Activated naive CD8-positive, alpha-beta T cell (primary cell): Measurements from ENCODE around the gene FMNL2.

Experiments
- H3K27ac Mint-ChIP-seq: one replicate; pipeline ENCODE4 v1.8.0; 2021; ENCODE audit warnings: mixed read lengths
- H3K27me3 Mint-ChIP-seq: one replicate; pipeline ENCODE4 v1.8.0; 2021; ENCODE audit warnings: mixed read lengths
- H3K36me3 Mint-ChIP-seq: one replicate; pipeline ENCODE4 v1.8.0; 2021; ENCODE audit warnings: mixed read lengths
- H3K4me1 Mint-ChIP-seq: one replicate; pipeline ENCODE4 v1.8.0; 2021; ENCODE audit warnings: low read depth, mixed read lengths
- H3K4me3 Mint-ChIP-seq: one replicate; pipeline ENCODE4 v1.8.0; 2021; ENCODE audit warnings: mild to moderate bottlenecking, mixed read lengths
- H3K9me3 Mint-ChIP-seq: one replicate; pipeline ENCODE4 v1.8.0; 2021; ENCODE audit warnings: low read depth, mixed read lengths

FMNL2 gene

DNA sequence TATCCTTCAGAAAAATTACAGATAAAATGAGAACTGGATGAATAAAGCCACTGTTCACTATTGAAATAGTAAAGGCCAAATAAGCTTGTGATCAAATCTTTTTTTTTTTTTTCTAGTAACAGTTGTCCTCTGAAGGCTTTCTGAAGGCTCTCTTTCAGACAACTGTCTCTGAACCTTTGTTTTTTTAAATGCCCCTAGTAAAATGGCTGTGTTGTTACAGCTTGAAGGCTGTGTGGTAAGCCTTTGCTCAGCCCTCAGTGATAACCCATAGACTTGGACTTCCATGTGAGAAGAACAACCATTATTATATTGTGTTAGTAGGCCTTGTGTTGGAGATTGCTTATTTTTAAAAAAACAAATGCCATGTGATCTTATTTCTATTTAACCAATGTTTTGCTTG, 17.6 kb downstream of the FMNL2 start:
- H3K36me3 Mint-ChIP-seq: no peaks in the 10 kb centered on the region
- no peak overlapping the region for H3K4me3 Mint-ChIP-seq
- H3K27ac Mint-ChIP-seq: no peak overlapping the region

DNA sequence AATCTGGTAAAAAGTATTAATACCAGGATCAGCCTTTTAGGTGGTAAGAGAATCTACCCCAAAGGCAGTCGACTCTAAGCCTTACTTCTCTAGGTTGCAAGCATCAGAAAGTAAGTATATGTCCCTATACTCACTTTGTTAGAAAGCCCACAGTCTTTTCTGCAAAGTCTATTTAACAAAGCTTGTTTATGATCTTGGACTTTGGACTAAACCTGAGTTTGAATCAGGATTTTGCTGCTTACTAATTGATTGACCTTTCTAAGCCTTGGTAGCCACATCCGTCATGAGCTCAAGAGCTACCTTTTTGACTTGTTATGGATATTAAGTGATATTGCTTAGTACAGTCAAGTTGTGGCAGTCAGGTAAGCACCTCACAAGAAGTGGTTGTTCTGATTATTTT, 18.4 kb downstream of the FMNL2 start:
- Mint-ChIP-seq H3K9me3 (no peaks in the 10 kb centered on the region), H3K36me3 (no peaks in the 10 kb centered on the region), H3K27ac (no peak overlapping the region), H3K4me1 (no peaks in the 10 kb centered on the region), H3K27me3 (no peaks in the 10 kb centered on the region), H3K4me3 (no peak overlapping the region)

More for the DNA sequence above, 17.6 kb downstream of the FMNL2 start:
- Mint-ChIP-seq H3K4me1 (no peaks in the 10 kb centered on the region), H3K9me3 (no peaks in the 10 kb centered on the region), H3K27me3 (no peaks in the 10 kb centered on the region)

DNA sequence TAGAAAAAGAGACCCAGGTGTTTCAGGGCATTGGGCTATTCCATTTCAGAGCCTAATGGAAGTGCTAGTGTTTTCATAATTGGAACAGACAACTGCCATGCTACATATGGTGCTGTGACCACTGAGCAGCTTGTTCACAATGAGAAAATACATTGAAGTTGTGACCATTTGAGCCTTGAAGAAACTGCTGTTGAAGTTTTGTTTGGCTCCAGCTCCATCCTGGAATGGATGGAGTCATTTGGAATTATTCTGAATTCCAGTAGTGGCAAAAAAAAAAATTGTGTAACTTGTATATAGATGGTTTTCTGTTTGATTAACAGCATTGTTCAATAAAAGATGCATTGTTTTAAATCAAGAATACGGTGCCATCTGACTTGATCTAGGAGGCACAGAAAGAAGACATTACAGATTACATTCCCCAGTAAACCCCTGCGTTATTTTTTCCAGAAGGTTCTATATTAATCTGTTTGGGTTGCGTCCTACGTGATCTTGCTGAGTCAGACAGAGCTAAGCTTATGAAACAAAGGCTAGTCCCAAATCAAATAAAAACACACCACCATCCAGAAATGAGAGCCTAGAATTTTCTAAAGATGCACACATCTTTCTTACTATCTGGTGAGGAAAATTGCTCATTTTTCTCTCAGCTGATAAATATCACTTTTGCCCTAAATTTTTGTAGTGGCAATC, 19.2 kb downstream of the FMNL2 start:
- H3K4me3 Mint-ChIP-seq: no peak overlapping the region
- H3K27me3 Mint-ChIP-seq: no peaks in the 10 kb centered on the region
- no peaks in the 10 kb centered on the region for H3K9me3 Mint-ChIP-seq
- no peaks in the 10 kb centered on the region for H3K4me1 Mint-ChIP-seq
- H3K27ac Mint-ChIP-seq: no peak overlapping the region
- no peaks in the 10 kb centered on the region for H3K36me3 Mint-ChIP-seq

DNA sequence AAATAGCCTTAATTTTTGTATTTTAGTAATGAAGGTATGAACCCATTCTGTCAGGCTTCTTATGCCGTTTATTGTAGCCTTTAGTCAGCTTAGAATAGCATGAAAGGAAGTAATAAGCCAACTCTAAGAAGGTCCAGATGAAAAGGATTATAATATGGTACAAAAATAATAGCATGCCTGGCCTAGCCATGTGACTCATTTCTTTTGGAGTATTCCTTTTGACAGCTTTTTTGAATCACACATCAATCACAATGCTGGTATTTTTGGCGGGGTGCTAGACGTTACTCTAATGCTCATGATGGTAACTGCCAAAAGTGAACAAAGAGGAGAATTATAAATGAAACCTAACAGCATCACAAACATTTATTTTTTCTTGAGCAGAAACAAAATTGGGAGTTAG, 19.9 kb downstream of the FMNL2 start:
- H3K27me3 Mint-ChIP-seq: no peaks in the 10 kb centered on the region
- no peaks in the 10 kb centered on the region for H3K4me1 Mint-ChIP-seq
- no peak overlapping the region for H3K27ac Mint-ChIP-seq
- no peak overlapping the region for H3K4me3 Mint-ChIP-seq
- no peaks in the 10 kb centered on the region for H3K9me3 Mint-ChIP-seq
- no peaks in the 10 kb centered on the region for H3K36me3 Mint-ChIP-seq

DNA sequence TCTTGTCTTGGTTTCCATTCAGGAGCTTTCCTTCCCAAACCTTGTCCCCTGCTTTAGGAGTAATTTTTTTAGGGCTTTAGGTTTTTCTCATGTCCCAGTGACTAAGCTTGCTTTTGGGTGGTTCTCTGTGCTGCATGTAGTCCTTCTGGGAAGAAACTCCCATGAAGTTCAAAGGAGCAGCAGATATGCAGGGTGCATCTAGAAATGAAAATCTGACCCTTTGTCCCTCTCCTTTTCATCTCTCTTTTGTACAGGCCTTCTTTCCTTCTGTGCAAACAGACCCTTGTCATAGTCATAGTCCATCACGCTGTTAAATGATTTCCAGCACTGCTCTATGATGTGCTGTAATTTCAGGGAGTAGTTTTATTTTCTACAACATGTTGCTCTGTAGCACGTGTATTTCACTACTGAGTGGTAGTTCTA, 20.4 kb downstream of the FMNL2 start:
- Mint-ChIP-seq H3K36me3 (no peaks in the 10 kb centered on the region), H3K9me3 (no peaks in the 10 kb centered on the region), H3K27me3 (no peaks in the 10 kb centered on the region), H3K27ac (no peak overlapping the region), H3K4me3 (no peak overlapping the region), H3K4me1 (no peaks in the 10 kb centered on the region)

DNA sequence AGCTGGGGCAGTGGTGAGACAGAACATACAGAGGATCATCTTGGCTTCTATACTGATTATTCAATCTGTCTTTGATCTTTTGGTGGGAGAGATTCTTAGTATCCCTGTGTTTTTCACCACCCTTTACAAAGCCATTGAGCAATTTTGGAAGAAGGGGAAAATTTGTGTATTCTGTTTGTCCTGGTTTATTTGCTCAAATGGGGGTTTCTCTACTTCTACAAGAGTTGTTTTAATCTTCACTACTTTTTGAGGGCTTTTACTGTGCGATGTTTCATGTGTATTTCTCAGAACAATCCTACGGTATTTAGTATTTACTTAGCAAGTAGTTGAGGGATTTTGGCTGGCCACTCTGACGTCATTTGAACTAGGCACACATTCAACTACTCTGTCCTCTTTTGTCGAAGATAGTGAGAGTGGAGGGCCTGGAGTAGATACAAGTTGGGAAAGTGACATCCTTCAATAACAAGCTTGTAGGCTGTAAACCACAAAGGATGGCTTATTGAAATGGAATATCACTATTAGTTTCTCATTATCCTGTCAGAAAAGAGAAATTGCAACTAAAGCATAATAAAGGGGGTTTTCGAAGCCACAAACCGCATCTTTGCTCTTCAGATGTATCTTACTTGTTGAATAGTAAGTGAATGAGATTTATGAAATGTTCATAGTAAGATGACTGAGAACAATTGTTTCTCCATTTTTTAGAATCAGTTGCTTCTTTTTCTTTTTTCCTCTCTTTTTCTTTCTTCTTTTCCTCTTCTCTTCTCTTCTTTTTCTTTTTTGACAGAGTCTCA, 24.8 kb downstream of the FMNL2 start:
- Mint-ChIP-seq H3K9me3 (no peaks in the 10 kb centered on the region), H3K27ac (no peak overlapping the region), H3K4me3 (no peak overlapping the region), H3K36me3 (no peaks in the 10 kb centered on the region), H3K4me1 (no peaks in the 10 kb centered on the region), H3K27me3 (peaks cover 2% of the 10 kb centered on the region)

DNA sequence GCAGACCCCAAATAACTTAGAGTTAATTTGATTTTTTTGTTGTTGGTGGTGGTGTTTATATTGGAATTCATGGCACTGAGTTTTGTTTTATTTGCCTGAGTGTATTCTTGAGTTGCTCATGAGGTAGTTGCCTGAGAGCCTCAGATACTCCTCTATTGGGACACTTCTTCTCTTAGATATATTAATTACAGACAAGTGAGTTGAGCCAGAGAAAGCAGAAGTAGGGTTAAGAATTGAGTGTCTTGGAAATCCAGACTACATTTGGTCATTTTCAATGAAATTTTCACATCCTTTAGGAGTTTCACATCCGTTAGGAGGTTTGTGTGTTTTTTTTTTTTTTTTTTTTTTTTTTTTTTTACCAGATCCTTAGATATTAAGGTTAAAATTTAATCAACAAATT, 29.0 kb downstream of the FMNL2 start:
- Mint-ChIP-seq H3K9me3 (no peaks in the 10 kb centered on the region), H3K27ac (no peak overlapping the region), H3K27me3 (peaks cover 12% of the 10 kb centered on the region), H3K36me3 (no peaks in the 10 kb centered on the region), H3K4me3 (no peak overlapping the region), H3K4me1 (no peaks in the 10 kb centered on the region)

DNA sequence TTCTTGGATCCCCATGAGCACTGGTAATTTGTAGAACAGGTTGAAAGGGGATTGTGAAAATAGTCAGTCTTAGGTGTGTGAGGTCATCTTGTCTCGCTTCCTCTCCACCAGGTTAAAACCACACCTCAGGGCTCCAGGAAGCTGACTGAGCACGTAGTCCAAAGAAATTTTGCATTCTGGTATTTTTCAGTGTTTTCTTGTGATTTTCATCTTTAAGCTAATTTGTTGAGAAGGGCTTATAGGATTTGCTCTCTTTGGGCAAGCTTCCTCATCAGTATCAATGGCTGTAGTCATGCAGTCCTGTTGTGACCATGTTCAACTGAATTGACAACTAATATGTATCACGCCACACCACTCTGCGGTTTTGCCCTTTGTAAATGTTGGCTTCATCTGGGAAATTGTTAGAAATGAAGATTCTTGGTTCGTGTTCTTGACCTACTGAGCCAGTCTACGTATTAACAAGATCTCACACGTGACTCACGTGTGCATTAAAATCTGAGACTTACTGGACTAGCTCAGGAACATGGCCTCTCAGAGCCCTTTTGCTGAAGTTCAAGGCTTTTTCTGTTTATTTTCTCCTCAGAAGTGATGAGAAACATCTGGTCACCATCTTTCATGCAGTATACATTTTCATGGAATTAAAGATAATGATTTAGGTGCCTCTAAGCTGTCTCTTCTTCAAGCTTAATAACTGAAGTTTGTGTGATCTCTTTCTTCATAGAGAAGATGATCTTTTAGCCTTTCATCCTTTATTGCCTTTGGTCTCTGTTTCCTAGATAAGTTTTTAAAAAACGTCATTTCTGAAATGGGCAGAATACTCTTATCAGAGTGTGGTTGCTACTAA, 32.8 kb downstream of the FMNL2 start:
- Mint-ChIP-seq H3K9me3 (no peaks in the 10 kb centered on the region), H3K36me3 (no peaks in the 10 kb centered on the region)

DNA sequence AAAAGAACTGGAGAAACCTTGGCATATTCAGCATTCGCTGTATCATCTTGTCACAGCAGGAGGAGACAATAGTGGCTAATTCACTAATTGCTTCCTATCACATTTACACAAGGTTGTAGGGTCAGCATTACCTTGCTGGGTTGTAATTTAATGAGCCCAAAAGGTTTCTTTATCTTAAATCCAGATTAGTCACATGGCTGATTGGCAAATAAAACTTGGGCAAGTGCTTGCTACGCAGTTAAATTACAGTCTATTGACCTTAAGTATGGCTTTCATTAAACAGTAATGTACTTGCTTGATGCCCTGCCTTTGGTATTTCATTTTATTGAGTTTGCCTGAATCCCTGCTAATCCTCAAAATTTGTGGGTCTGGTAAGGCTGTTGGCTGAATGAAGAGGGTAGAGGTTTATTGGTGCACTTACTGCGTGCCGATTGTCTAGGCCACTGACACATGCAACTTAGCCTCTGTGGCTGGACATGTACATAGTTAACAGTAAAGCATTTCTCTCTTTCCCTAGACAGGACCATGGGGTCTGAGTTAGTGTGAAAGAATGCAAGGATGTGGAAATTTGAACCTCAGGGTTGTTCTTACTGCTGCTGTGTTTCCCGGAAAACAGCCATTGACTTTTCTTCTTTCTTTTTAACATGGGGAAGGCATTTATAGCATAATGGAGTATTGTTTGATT, 34.3 kb downstream of the FMNL2 start:
- no peaks in the 10 kb centered on the region for H3K36me3 Mint-ChIP-seq
- H3K9me3 Mint-ChIP-seq: no peaks in the 10 kb centered on the region
- H3K27me3 Mint-ChIP-seq: peaks cover 12% of the 10 kb centered on the region
- H3K4me3 Mint-ChIP-seq: no peak overlapping the region
- H3K4me1 Mint-ChIP-seq: no peaks in the 10 kb centered on the region
- no peak overlapping the region for H3K27ac Mint-ChIP-seq

More for the DNA sequence above, 32.8 kb downstream of the FMNL2 start:
- H3K27ac Mint-ChIP-seq: no peak overlapping the region
- peaks cover 12% of the 10 kb centered on the region for H3K27me3 Mint-ChIP-seq
- no peaks in the 10 kb centered on the region for H3K4me1 Mint-ChIP-seq
- H3K4me3 Mint-ChIP-seq: no peak overlapping the region

DNA sequence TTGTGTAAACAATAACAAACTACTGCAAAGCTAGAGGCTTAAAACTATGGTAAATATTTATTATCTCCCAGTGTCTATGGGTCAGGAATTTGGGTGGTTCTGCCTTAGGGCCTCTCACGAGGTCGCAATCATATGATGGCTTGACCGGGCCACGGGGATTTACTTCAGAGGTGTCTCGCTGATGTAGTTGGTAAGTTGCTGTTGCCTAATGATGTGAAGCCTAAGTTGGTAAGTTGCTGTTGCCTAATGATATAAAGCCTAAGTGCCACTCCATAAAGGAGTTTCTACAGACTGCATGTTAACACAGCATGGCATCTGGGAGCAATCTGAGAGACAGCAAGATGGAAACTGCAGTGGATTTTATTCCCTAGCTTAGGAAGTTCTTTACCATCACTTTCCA, 35.8 kb downstream of the FMNL2 start:
- Mint-ChIP-seq H3K4me1 (no peaks in the 10 kb centered on the region), H3K4me3 (no peak overlapping the region), H3K27me3 (peaks cover 6% of the 10 kb centered on the region), H3K9me3 (no peaks in the 10 kb centered on the region), H3K36me3 (no peaks in the 10 kb centered on the region), H3K27ac (no peak overlapping the region)

DNA sequence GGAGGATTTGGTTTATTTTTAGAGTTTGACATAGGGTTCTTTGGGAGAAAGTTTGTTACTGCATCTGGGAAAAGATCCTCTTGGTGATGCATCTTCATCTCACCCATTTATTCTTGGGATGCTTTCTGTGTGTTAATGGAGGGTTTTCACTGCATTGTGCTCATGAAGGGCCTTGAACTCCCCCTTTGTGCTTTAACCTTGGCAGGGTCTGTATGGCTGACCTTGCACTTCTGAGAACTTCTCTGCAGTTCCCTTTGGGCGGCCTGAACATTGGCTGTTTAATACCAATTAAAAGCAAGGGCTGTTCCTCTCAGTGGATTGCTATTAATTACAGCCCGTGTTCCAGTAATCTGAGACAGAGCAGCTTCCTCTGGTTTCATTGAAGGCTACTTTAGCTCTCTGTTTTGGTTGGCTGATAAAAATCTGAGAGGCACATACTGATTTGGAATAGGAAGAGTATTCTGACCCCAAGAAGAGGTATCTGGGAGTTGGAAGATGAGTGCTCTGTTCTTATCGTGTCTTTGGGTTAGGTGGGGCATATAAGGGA, 37.5 kb downstream of the FMNL2 start:
- H3K27me3 Mint-ChIP-seq: peaks cover 1% of the 10 kb centered on the region
- no peaks in the 10 kb centered on the region for H3K36me3 Mint-ChIP-seq
- no peaks in the 10 kb centered on the region for H3K4me1 Mint-ChIP-seq
- no peak overlapping the region for H3K4me3 Mint-ChIP-seq
- H3K9me3 Mint-ChIP-seq: no peaks in the 10 kb centered on the region
- no peak overlapping the region for H3K27ac Mint-ChIP-seq

DNA sequence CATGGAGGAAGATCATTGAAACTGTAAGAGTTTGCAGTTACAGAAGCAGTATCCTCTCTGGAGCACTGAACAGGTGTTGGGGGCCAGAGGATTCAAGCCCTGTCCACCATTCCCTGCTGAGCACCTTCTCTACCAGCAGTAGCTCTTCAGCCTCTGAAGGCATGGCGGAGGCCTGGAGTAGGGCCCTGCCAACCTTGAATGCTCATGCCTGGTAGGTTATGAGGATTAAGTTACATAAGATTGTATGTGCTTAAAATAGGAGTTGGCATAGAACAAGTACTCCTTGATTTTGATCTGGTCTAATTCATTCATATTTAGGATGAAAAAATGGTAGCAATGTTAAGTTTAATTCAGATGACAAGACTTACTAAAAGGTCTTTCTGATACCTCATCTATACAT, 40.2 kb downstream of the FMNL2 start:
- Mint-ChIP-seq H3K36me3 (no peaks in the 10 kb centered on the region), H3K4me1 (no peaks in the 10 kb centered on the region), H3K27ac (no peak overlapping the region), H3K9me3 (no peaks in the 10 kb centered on the region), H3K4me3 (no peak overlapping the region), H3K27me3 (peaks cover 4% of the 10 kb centered on the region)

DNA sequence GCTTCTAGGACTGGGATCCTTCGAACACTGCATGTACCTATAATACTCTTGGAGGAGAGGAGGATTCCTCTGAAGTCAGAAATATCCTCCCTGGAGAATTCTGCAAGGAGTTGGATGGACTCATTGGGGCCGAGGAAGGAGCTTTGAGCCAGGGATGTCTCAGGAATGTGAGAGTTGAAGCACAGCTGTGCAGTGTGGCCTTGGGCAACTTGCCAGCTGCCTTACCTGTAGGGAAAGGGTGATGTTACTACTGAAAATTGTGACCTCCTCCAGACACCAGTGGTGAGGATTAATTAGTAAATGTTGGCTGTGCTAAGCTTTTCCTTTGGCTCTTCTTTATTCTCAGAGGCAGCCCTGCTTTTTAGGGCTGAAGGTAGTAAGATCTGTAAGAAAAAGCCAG, 41.4 kb downstream of the FMNL2 start:
- no peaks in the 10 kb centered on the region for H3K4me1 Mint-ChIP-seq
- H3K4me3 Mint-ChIP-seq: no peak overlapping the region
- H3K36me3 Mint-ChIP-seq: no peaks in the 10 kb centered on the region
- H3K27me3 Mint-ChIP-seq: peaks cover 6% of the 10 kb centered on the region
- no peaks in the 10 kb centered on the region for H3K9me3 Mint-ChIP-seq
- H3K27ac Mint-ChIP-seq: no peak overlapping the region

DNA sequence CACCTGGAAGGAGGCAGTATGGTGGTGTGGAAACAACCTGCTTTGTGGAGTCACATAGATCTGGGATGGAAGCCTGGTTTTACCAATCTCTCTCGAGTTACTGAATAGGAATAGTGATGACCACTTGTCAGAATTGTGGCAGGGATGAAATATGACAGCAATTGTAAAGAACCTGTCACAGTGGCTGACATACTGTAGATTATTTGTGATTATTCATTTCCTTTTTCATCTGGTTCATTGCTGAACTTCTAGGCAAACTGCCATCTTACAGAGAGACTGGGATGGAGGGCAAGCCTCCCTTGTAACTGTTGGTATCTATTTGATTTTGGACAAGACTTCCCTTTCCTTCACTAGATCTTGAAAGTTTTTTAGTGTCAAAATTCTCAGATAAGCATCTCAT, 42.0 kb downstream of the FMNL2 start:
- Mint-ChIP-seq H3K36me3 (no peaks in the 10 kb centered on the region), H3K27ac (no peak overlapping the region), H3K4me1 (no peaks in the 10 kb centered on the region), H3K9me3 (no peaks in the 10 kb centered on the region), H3K27me3 (peaks cover 6% of the 10 kb centered on the region), H3K4me3 (no peak overlapping the region)
